ENCODE measurements around the gene ASB18. TPM values are rescaled to one million over a fixed set of nuclear protein-coding genes. Genes with fewer than 3 reads are reported as not detected.

Gene ASB18
- total and polyA plus RNA-seq, 2 experiments from 2014 or later = not detected

GRCh38 chr2:236209535-236209934 lies 54.7 kb downstream of the ASB18 start:
- no peak for TF ChIP-seq EZH2 (IDR thresholded peaks at IDR 0.05; ENCODE audit: insufficient read depth, poor library complexity, severe bottlenecking)
- TF ChIP-seq EZH2phosphoT487 (IDR thresholded peaks at IDR 0.05; ENCODE audit: insufficient read depth, low read depth) = no peak
- Histone ChIP-seq H3K4me2 (ENCODE audit: unreplicated experiment) (no peak overlapping the region), H3K9ac (no peak overlapping the region), H3K9me3 (ENCODE audit: low read depth) (no peaks in the 10 kb centered on the region), H3K4me3 (no peak overlapping the region), H3K4me1 (ENCODE audit: insufficient read depth) (no peaks in the 10 kb centered on the region), H3K79me2 (ENCODE audit: insufficient read depth) (no peaks in the 10 kb centered on the region), H2AFZ (no peak overlapping the region), H3K36me3 (ENCODE audit: low read depth) (no peaks in the 10 kb centered on the region), H3F3A (ENCODE audit: insufficient read depth) (no peaks in the 10 kb centered on the region), H3K27ac (no peak overlapping the region), H4K20me1 (ENCODE audit: insufficient read depth) (no peaks in the 10 kb centered on the region), H3K27me3 (replicated peaks; ENCODE audit: insufficient read depth) (peaks cover 14% of the 10 kb centered on the region; the same call in 1 of the 2 replicates), H3K9me2 (ENCODE audit: insufficient read depth) (no peaks in the 10 kb centered on the region)
- DNase-seq = no peak
- in situ Hi-C loops (cut with MboI) = no loop called here
- WGBS, 2 experiments (ENCODE audit: low coverage in 1 of 2, low lambda C conversion rate in 2 of 2, missing lambda C conversion rate in 2 of 2) = 67 to 68% methylated on average over 6 of the region's 6 CpGs

- in situ Hi-C loops (cut with MboI) = no loop called here
- H3K4me2 ChIP-seq (ENCODE audit: unreplicated experiment) = no peak overlapping the region
- no peaks in the 10 kb centered on the region for H3F3A ChIP-seq (ENCODE audit: insufficient read depth)
- no peak overlapping the region for H3K4me3 ChIP-seq
- no peaks in the 10 kb centered on the region for H3K9me3 ChIP-seq (ENCODE audit: low read depth)
- DNase-seq = no peak
- TF ChIP-seq EZH2phosphoT487 (IDR thresholded peaks at IDR 0.05; ENCODE audit: insufficient read depth, low read depth) (no peak), EZH2 (IDR thresholded peaks at IDR 0.05; ENCODE audit: insufficient read depth, poor library complexity, severe bottlenecking) (no peak)
- WGBS, 2 experiments (ENCODE audit: low coverage in 1 of 2, low lambda C conversion rate in 2 of 2, missing lambda C conversion rate in 2 of 2) = 23% methylated on average over 28 of the region's 28 CpGs
- peaks cover 14% of the 10 kb centered on the region; the same call in 1 of the 2 replicates for H3K27me3 ChIP-seq (replicated peaks; ENCODE audit: insufficient read depth)
- H3K9me2 ChIP-seq (ENCODE audit: insufficient read depth) = no peaks in the 10 kb centered on the region
- no peaks in the 10 kb centered on the region for H3K36me3 ChIP-seq (ENCODE audit: low read depth)
- no peaks in the 10 kb centered on the region for H3K79me2 ChIP-seq (ENCODE audit: insufficient read depth)
- H3K27ac ChIP-seq = no peak overlapping the region
- H3K9ac ChIP-seq = no peak overlapping the region
- H3K4me1 ChIP-seq (ENCODE audit: insufficient read depth) = no peaks in the 10 kb centered on the region
- H2AFZ ChIP-seq = no peak overlapping the region
- no peaks in the 10 kb centered on the region for H4K20me1 ChIP-seq (ENCODE audit: insufficient read depth)
These were observed 55.9 kb downstream of the ASB18 start for GRCh38 chr2:236208019-236208926.

- 64 to 68% methylated on average over 11 of the region's 11 CpGs for WGBS, 2 experiments (ENCODE audit: low coverage in 1 of 2, low lambda C conversion rate in 2 of 2, missing lambda C conversion rate in 2 of 2)
- no peak for DNase-seq
- peaks cover 13% of the 10 kb centered on the region; the same call in 1 of the 2 replicates for H3K27me3 ChIP-seq (replicated peaks; ENCODE audit: insufficient read depth)
- H3K4me3 ChIP-seq = no peak overlapping the region
- no peak overlapping the region for H3K27ac ChIP-seq
- no peak overlapping the region for H3K4me2 ChIP-seq (ENCODE audit: unreplicated experiment)
- no peaks in the 10 kb centered on the region for H3K4me1 ChIP-seq (ENCODE audit: insufficient read depth)
- no peaks in the 10 kb centered on the region for H3K79me2 ChIP-seq (ENCODE audit: insufficient read depth)
- H2AFZ ChIP-seq = no peak overlapping the region
- H4K20me1 ChIP-seq (ENCODE audit: insufficient read depth) = no peaks in the 10 kb centered on the region
- no peak for TF ChIP-seq EZH2phosphoT487 (IDR thresholded peaks at IDR 0.05; ENCODE audit: insufficient read depth, low read depth)
- TF ChIP-seq EZH2 (IDR thresholded peaks at IDR 0.05; ENCODE audit: insufficient read depth, poor library complexity, severe bottlenecking) = no peak
- no peaks in the 10 kb centered on the region for H3K9me2 ChIP-seq (ENCODE audit: insufficient read depth)
- H3K9ac ChIP-seq = no peak overlapping the region
- no peaks in the 10 kb centered on the region for H3K9me3 ChIP-seq (ENCODE audit: low read depth)
- in situ Hi-C loops (cut with MboI) = no loop called here
- no peaks in the 10 kb centered on the region for H3F3A ChIP-seq (ENCODE audit: insufficient read depth)
- H3K36me3 ChIP-seq (ENCODE audit: low read depth) = no peaks in the 10 kb centered on the region
These were observed 56.7 kb downstream of the ASB18 start for GRCh38 chr2:236207472-236207871.

- in situ Hi-C loops (cut with MboI) = no loop called here
- Histone ChIP-seq H3F3A (ENCODE audit: insufficient read depth) (no peaks in the 10 kb centered on the region), H3K9me2 (ENCODE audit: insufficient read depth) (no peaks in the 10 kb centered on the region), H3K4me2 (ENCODE audit: unreplicated experiment) (no peak overlapping the region), H4K20me1 (ENCODE audit: insufficient read depth) (no peaks in the 10 kb centered on the region), H3K9me3 (ENCODE audit: low read depth) (no peaks in the 10 kb centered on the region), H3K9ac (no peak overlapping the region), H3K27me3 (replicated peaks; ENCODE audit: insufficient read depth) (peaks cover 7% of the 10 kb centered on the region; the same call in 1 of the 2 replicates), H2AFZ (no peak overlapping the region), H3K27ac (no peak overlapping the region), H3K36me3 (ENCODE audit: low read depth) (no peaks in the 10 kb centered on the region), H3K4me1 (ENCODE audit: insufficient read depth) (no peaks in the 10 kb centered on the region), H3K79me2 (ENCODE audit: insufficient read depth) (no peaks in the 10 kb centered on the region), H3K4me3 (no peak overlapping the region)
- WGBS, 2 experiments (ENCODE audit: low coverage in 1 of 2, low lambda C conversion rate in 2 of 2, missing lambda C conversion rate in 2 of 2) = 13 to 25% methylated on average over 2 of the region's 2 CpGs
- TF ChIP-seq EZH2phosphoT487 (IDR thresholded peaks at IDR 0.05; ENCODE audit: insufficient read depth, low read depth) (no peak), EZH2 (IDR thresholded peaks at IDR 0.05; ENCODE audit: insufficient read depth, poor library complexity, severe bottlenecking) (no peak)
- peak; percentile 9 for DNase-seq
These were observed 58.1 kb downstream of the ASB18 start for GRCh38 chr2:236205867-236206645.

Data from GM23248 (cell line).